Stimulated activated CD4-positive, alpha-beta T cell treated with anti-CD3 and anti-CD28 coated beads, Interleukin-2, amount 100 ng/mL, for 48 hours (primary cell): Measurements from ENCODE around the gene ALOX15B.

Experiments used
- DNase-seq, 2 donors: peaks; one replicate each; pipeline ENCODE4 v3.0.0-alpha.2; 2020

Gene ALOX15B

DNA sequence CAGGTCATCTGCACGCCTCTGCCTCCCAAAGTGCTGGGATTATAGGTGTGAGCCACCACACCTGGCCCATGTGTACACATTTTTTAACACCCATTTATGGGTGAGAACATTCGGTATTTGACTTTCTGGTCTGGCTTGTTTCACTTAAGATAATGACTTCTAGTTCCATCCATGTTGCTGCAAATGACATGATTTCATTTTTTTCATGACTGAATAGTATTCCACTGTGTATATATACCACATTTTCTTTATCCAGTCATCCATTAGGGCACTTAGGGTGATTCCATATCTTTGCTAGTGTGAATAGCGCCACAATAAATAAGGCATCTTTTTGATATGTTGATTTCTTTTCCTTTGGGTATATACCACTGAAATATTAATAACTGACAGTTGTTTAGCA lies 43.0 kb downstream of the ALOX15B start:
- no peak for DNase-seq

DNA sequence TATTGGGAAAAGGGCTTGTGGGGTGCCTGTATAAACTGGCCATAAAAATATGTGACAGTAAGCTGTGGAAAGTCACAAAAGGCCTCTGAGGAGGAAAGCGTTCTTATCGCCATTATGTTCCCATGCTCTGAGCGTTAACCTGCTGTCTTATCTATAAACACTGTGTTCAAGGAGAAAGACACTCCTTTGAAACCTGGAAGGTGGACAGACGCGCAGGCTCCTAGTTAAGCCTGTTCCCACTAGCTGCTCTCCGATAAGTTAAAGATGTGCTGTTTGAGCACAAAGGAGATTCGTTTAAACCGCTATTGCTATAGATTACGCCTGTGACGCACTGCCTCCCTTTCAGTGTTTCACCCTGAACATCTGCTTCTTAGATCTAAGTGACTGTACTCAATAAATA lies 43.4 kb downstream of the ALOX15B start:
- no peak for DNase-seq

DNA sequence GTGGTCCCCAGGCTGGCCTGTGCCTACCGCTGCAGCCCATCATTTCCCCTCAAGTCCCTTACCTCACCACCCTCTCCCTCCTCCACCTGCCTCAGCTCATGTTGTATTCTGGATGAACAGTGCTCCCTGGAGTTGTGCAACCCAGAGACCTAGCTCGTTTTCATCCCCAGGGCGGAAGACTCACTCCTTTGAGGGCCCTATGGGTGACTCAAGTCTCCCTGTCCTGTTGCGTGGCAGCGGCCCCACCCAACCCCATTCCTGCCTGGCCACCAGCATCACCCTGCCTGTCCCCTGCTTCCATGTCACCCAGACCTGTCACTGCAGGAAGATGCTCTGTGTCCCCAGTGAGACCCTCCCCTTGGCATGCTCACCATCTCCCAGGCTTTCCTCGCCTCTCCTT lies 45.4 kb downstream of the ALOX15B start:
- no peak for DNase-seq

DNA sequence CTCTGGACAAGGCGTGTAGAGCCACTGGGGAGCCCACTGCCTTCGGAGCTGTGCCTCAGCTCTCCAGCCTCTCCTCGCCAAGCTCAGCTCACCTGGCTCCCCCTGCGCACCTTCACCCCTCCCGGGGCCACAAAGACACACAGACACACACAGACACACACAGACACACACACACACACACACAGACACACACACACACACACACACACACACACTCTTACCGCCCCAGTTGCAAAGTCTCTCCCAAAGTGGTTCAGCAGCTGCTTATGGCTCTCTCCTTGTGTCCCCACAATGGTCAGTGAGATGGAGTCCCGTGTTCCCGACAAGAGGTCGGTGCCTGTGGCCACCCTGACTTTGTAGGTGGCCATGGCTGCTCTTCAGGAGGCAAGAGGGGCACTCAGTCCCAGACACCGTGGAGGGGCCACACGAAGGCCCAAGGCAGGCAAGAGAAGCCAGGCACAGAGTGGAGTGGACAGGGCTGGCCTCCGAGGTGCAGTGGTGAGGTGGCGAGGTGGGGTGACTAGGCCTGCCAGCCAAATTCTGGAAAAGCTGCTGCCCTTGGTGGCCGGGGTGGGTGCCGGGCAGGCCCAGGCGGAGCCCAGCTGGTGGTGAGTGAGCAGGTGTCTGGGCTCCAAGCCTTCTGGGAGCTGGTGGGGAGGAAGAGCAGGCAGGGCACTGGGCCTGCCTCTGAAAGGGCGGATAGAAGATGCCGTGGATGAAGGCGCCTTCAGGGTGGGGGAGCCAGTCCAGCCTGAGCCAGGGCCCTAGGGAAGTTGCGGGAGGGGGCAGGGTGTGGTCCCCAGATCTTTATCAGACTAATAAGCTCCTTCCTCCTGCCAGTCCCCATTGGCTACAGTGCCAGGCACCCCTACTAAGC lies 48.5 kb downstream of the ALOX15B start, which contains the start of gene ALOX12B:
Gene ALOX12B (minus strand): TSS at position 642 of the 877 bp plus-strand sequence. CDS start 274 bp downstream, at position 368.
- no peak for DNase-seq

DNA sequence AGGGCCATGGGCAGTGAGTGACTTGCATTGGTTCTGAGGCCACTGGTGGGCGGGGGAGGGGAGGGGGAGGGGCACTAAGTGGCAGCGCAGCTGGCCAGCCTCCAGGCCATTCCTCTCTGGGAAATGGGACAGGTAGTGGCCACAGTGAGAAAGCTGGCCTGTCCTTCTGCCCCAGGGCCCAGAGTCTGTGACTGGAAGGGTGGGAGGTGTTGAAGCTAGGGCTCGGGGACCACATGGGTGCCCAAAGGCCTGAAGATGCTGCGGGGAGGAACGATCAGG lies 49.0 kb downstream of the ALOX15B start:
- DNase-seq = no peak

DNA sequence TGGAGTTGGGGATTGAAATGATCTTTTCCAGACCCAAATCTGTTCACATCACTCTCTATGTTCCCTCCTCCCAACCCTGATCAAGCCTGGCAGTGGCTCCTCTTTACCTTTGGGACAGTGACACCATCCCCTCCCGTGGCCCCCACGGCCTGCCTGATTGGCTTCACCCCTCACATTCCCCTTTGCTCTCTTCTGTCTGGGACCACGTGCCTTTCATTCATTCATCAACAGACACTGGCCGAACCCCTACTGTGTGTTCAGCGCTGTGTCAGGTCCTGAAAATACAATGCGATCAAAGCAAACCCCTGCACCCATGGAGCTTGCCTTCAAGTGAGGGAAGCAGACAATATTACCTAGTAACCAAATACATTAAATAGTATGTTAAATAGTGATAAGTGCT lies 50.9 kb downstream of the ALOX15B start:
- no peak for DNase-seq

DNA sequence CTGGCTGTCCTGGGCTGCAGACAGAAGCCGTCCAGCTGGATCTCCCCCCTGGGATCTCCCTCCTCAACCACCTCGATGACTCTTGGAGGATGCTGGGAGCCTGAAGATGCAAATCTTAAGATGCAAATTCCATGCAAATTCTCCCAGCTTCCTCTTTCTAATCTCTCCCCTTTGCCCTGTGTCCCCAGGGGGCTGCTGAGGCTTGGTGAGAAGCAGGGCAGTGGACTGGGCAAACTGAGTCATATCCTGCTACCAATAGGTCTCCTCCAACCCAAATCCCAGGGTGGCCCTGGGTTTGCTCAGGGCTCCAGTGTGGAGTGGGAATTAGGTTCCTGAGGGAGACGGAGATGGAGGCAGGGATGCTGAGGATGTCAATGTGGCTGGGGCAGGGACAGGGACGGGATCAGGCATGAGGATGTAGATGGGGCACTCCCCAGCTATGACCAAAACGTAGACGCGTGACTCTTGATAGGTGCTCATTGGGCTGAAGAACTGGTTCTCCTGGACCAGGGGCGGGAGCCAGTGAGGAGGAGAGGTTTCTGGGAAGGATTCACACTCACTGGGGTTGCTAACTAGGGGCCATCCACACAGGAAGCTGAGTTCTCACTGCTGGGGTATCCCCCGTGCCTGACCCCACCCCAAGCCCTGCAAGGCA lies 52.3 kb downstream of the ALOX15B start:
- no peak for DNase-seq

DNA sequence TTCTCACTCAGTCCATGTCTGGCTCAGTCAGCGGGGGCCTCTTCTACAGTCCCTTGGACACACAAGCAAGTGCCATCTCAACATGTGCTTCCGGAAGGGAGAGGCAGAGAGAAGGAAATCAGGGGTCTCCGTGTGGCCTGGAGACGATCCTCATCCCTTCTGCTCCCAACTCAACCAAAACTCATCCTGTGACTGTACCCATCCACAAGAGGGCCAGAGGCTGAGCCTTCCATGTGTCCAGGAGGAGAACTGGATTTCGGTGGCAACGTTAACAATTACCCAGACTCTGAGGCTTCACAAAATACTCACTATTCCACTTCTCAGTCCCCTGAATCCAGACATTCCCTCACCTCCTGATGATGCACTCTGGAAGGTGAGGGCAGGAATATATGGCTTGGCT lies 56.5 kb downstream of the ALOX15B start:
- no peak for DNase-seq

DNA sequence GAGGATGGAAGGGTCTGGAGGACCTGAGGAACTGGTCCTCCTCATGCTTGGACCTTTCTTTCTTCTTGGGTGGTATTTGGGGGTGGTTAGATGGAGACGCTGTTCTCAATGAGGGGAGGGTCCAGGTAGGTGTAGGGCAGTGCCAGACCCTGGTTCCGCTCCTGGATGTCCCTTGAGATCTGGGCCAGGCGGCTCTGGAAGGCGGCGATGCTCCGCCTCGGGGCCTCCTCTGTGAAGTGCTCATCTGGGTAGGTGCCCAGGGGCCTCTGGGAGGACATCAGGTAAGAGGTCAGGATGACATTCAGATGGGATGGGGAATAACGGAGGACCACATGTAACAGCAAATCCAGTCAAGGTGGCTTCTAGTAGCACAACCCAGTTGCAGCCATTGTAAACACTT lies 57.7 kb downstream of the ALOX15B start:
- no peak for DNase-seq
